K562 (cell line): Measurements from ENCODE around the gene TIGD7. TPM values are rescaled to one million over a fixed set of nuclear protein-coding genes. Genes with fewer than 3 reads are reported as not detected.

Source experiments
- ATAC-seq: fragments of 200-7000 bp; cut with Tn5 transposase; 3 replicates; pipeline ENCODE4 v1.9.1; 2020; ENCODE audit warnings: moderate library complexity
- BruUV-seq: library from RNA; stranded (reverse); fragments of 400-500 nt; replicated peaks from 2 replicates; lab custom pipeline; 2021; lab: Mats Ljungman, UMichigan
- CTCF ChIA-PET: fragments of 300-600 bp; formaldehyde crosslinking; extraction: SDS; loops from one replicate; lab custom pipeline; 2021; ENCODE audit warnings: low intra/inter-chr PET ratio; lab: Yijun Ruan, JAX
- POLR2A ChIA-PET: fragments of 300-600, 350-650 bp; sonication (Branson Sonifier 250); formaldehyde crosslinking; extraction: SDS; loops from one replicate; lab custom pipeline; 2021; ENCODE audit warnings: antibody characterized with exemption, inconsistent platforms; lab: Yijun Ruan, JAX
- DNase-seq, 4 experiments: peaks; one replicate each; pipeline versions ENCODE4 v3.0.0 to v3.0.0-alpha.2; 2011 to 2018; ENCODE audit warnings: low spot score in 3 of 4, mixed read lengths in 3 of 4; ENCODE audit errors: extremely low read depth in 1 of 4
- FAIRE-seq: peaks from 2 replicates; lab custom pipeline; 2011; peaks lifted over from hg19 to GRCh38; lab: Jason Lieb, UNC
- H2AFZ ChIP-seq: 2 replicates; pipeline ENCODE4 v1.6.0; 2011; ENCODE audit warnings: low read depth, low read length, control low read depth, inconsistent platforms
- H3K27ac ChIP-seq: fragments of 200-600 bp; 3 replicates; pipeline ENCODE4 v1.8.0; 2011; ENCODE audit warnings: low read depth, mild to moderate bottlenecking, control low read depth, inconsistent platforms, low read length, moderate library complexity, mixed read lengths; ENCODE audit errors: extremely low read depth
- H3K27me3 ChIP-seq, 2 experiments: fragments of 300-600 bp in 1 of 2; 2 replicates in 1 of 2; 3 replicates in 1 of 2; pipeline versions ENCODE4 v1.6.0 to v1.8.0; 2011; ENCODE audit warnings: inconsistent platforms in 2 of 2, low read length in 2 of 2, mild to moderate bottlenecking in 1 of 2, mixed read lengths in 1 of 2, moderate library complexity in 1 of 2; ENCODE audit not compliant: control insufficient read depth in 2 of 2, insufficient read depth in 2 of 2
- H3K36me3 ChIP-seq: fragments of 300-600 bp; 3 replicates; pipeline ENCODE4 v1.8.0; 2011; ENCODE audit warnings: mild to moderate bottlenecking, low read length, inconsistent platforms; ENCODE audit not compliant: control insufficient read depth, insufficient read depth
- H3K4me1 ChIP-seq, 2 experiments: fragments of 200-600 bp in 1 of 2; replicated peaks in 1 of 2; 2 replicates in 1 of 2; 3 replicates in 1 of 2; pipeline versions ENCODE4 v1.5.1 to v1.8.0; 2011; ENCODE audit warnings: inconsistent platforms in 2 of 2, low read length in 2 of 2, mild to moderate bottlenecking in 1 of 2, mixed read lengths in 1 of 2, moderate library complexity in 1 of 2; ENCODE audit not compliant: control insufficient read depth in 2 of 2, insufficient read depth in 2 of 2
- H3K4me2 ChIP-seq: 2 replicates; pipeline ENCODE4 v1.6.1; 2011; ENCODE audit warnings: low read length, control low read depth, inconsistent platforms, mixed read lengths; ENCODE audit not compliant: insufficient read depth
- H3K4me3 ChIP-seq: fragments of 200-600 bp; sonication (generic), shearing (Covaris generic); 2 replicates; pipeline ENCODE4 v1.5.1; 2016; ENCODE audit warnings: control low read depth, inconsistent platforms
- H3K79me2 ChIP-seq: fragments of 200-600 bp; 3 replicates; pipeline ENCODE4 v1.8.0; 2011; ENCODE audit warnings: low read length, inconsistent platforms; ENCODE audit not compliant: control insufficient read depth, insufficient read depth
- H3K9ac ChIP-seq, 2 experiments: 2 replicates each; pipeline versions ENCODE4 v1.6.0 to v1.6.1; 2011; ENCODE audit warnings: low read depth in 2 of 2, low read length in 2 of 2, control low read depth in 1 of 2, inconsistent platforms in 1 of 2, mild to moderate bottlenecking in 1 of 2, mixed read lengths in 1 of 2; ENCODE audit not compliant: insufficient read depth in 1 of 2
- H3K9me1 ChIP-seq: one replicate; pipeline ENCODE4 v1.6.0; 2011; ENCODE audit warnings: inconsistent platforms, mild to moderate bottlenecking, low read length, moderate library complexity; ENCODE audit not compliant: control insufficient read depth, insufficient read depth
- H3K9me3 ChIP-seq: replicated peaks from 2 replicates; pipeline ENCODE4 v1.5.1; 2011; ENCODE audit warnings: low read depth, low read length, inconsistent platforms; ENCODE audit not compliant: control insufficient read depth, insufficient read depth
- H4K20me1 ChIP-seq: replicated peaks from 2 replicates; pipeline ENCODE4 v1.6.1; 2011; ENCODE audit warnings: low read length, inconsistent platforms, mixed read lengths; ENCODE audit not compliant: control insufficient read depth, insufficient read depth
- ARNT ChIP-seq, 2 experiments: fragments of 450-650 bp; IDR thresholded peaks; 2 replicates each; pipeline ENCODE4 v1.6.1; 2016; ENCODE audit warnings: mild to moderate bottlenecking in 1 of 2
- BHLHE40 ChIP-seq: IDR thresholded peaks from 2 replicates; pipeline ENCODE4 v1.6.1; 2011; ENCODE audit warnings: low read length, improper control_type of control experiment
- BRD9 ChIP-seq: fragments of 450-650 bp; IDR thresholded peaks from 2 replicates; pipeline ENCODE4 v1.6.1; 2018; ENCODE audit warnings: low read depth; ENCODE audit not compliant: partially characterized antibody
- CLOCK ChIP-seq: fragments of 250-450 bp; sonication (Bioruptor Pico); IDR thresholded peaks from 2 replicates; pipeline ENCODE4 v1.4.0; 2020; ENCODE audit warnings: mild to moderate bottlenecking, moderate library complexity, borderline replicate concordance
- ESRRA ChIP-seq: fragments of 450-650 bp; IDR thresholded peaks from 2 replicates; pipeline ENCODE4 v1.6.1; 2014; ENCODE audit warnings: low read depth, mild to moderate bottlenecking, moderate library complexity, borderline replicate concordance
- GATA2 ChIP-seq: sonication (generic); formaldehyde crosslinking; IDR thresholded peaks from 2 replicates; pipeline ENCODE4 v1.4.0; 2020; ENCODE audit warnings: mild to moderate bottlenecking, missing genetic modification reagents
- MITF ChIP-seq: IDR thresholded peaks from 2 replicates; pipeline ENCODE4 v1.6.1; 2014; ENCODE audit warnings: antibody characterized with exemption
- MTA1 ChIP-seq: fragments of 450-650 bp; IDR thresholded peaks from 2 replicates; pipeline ENCODE4 v1.6.1; 2017; ENCODE audit warnings: borderline replicate concordance
- NCOR1 ChIP-seq: fragments of 450-650 bp; IDR thresholded peaks from 2 replicates; pipeline ENCODE4 v1.6.1; 2016; ENCODE audit warnings: mild to moderate bottlenecking, moderate library complexity
- PKNOX1 ChIP-seq: fragments of 450-650 bp; IDR thresholded peaks from 2 replicates; pipeline ENCODE4 v1.6.1; 2016
- RUNX1 ChIP-seq: sonication (generic); IDR thresholded peaks from 2 replicates; pipeline ENCODE4 v1.6.1; 2016; ENCODE audit warnings: antibody characterized with exemption, low read depth
- SMARCA4 ChIP-seq: fragments of 450-650 bp; IDR thresholded peaks from 2 replicates; pipeline ENCODE4 v1.6.1; 2016
- SRF ChIP-seq, 2 experiments: fragments of 250-450, 450-650 bp in 1 of 2; sonication (Bioruptor Pico) in 1 of 2; sonication (generic) in 1 of 2; formaldehyde crosslinking; IDR thresholded peaks; 2 replicates each; pipeline versions ENCODE4 v1.5.0 to v1.5.1; 2020 to 2022; ENCODE audit warnings: mild to moderate bottlenecking in 1 of 2, missing genetic modification reagents in 1 of 2
- TAF1 ChIP-seq: IDR thresholded peaks from 2 replicates; pipeline ENCODE4 v1.6.1; 2011; ENCODE audit warnings: mild to moderate bottlenecking, low read length, moderate library complexity; ENCODE audit not compliant: insufficient read depth, control insufficient read depth, severe bottlenecking; ENCODE audit errors: extremely low read depth
- TBL1XR1 ChIP-seq, 2 experiments: IDR thresholded peaks; 2 replicates each; pipeline ENCODE4 v1.6.1; 2012; ENCODE audit warnings: improper control_type of control experiment in 2 of 2, low read length in 2 of 2, mild to moderate bottlenecking in 1 of 2
- TCF3 ChIP-seq: sonication (generic); formaldehyde crosslinking; IDR thresholded peaks from 2 replicates; pipeline ENCODE4 v1.4.0; 2020; ENCODE audit warnings: mild to moderate bottlenecking, missing genetic modification reagents
- ZNF778 ChIP-seq: fragments of 450-650 bp; formaldehyde crosslinking; IDR thresholded peaks from 2 replicates; pipeline ENCODE4 v1.4.0; 2020; ENCODE audit warnings: mild to moderate bottlenecking, moderate library complexity
- WGBS: fragments of 100-300 bp; shearing (Covaris generic); methylation state at CpG from one replicate; pipeline ENCODE4 v1.1.6; 2016; ENCODE audit warnings: low coverage, mixed read lengths; ENCODE audit not compliant: insufficient coverage; ENCODE audit errors: missing lambda C conversion rate; 5-methylcytosine and 5-hydroxymethylcytosine counted together
- in situ Hi-C: fragments of 300-500 bp; cut with MboI; formaldehyde crosslinking; loops from 4 replicates; pipeline ENCODE4 v1.15.0; 2018; ENCODE audit warnings: inconsistent platforms, mixed read lengths
- intact Hi-C: fragments of 100-400 bp; cut with micrococcal nuclease; formaldehyde crosslinking; loops from 2 replicates; pipeline ENCODE4 v1.14.2; 2022
- polyA plus RNA-seq, 8 experiments: library from polyadenylated mRNA; depleted of rRNA in 4 of 8; stranded (reverse) in 5 of 8; unstranded in 3 of 8; fragments of >200 nt; fragmentation: Nextera tagmentation in 2 of 8; fragmentation: Illumina TruSeq in 1 of 8; extraction: Ambion mirVana in 2 of 8; extraction: Trizol in 1 of 8; gene quantifications; 2 replicates each; pipeline versions ENCODE4 v1.2.1 to v1.2.3, GENCODE V29; 2011 to 2014; ENCODE audit warnings: inconsistent platforms in 1 of 8, missing spikeins in 1 of 8
- total RNA-seq, 7 experiments: library from RNA; depleted of rRNA in 6 of 7; stranded (reverse); fragments of >200 nt in 6 of 7; fragmentation: Illumina TruSeq in 2 of 7; extraction: Trizol in 2 of 7; gene quantifications; 2 replicates each; pipeline versions ENCODE4 v1.2.1 to v1.2.3, GENCODE V29; 2011 to 2021; ENCODE audit warnings: low replicate concordance in 1 of 7

The TIGD7 gene
- total and polyA plus RNA-seq, 9 of the 15 experiments (the other 6 are each of a cell fraction or from before 2014, with no cell fraction given): 0.84 to 10.7 (median 6.7) TPM

- ATAC-seq: peak; percentile 96
- Histone ChIP-seq H3K9me3 (no peaks in the 10 kb centered on the region), H3K36me3 (no peaks in the 10 kb centered on the region), H3K4me3 (no peak overlapping the region), H3K79me2 (no peaks in the 10 kb centered on the region), H3K4me2 (peak overlapping the region; percentile 58), H4K20me1 (no peaks in the 10 kb centered on the region), H2AFZ (no peak overlapping the region), H3K27ac (no peak overlapping the region), H3K9me1 (peaks cover 3% of the 10 kb centered on the region), H3K27me3 (0 out of 5 replicates have a peak, but pooled peaks cover 0 to 4% of the 10 kb centered on the region in 2 experiments), H3K9ac (no peak overlapping the region), H3K4me1 (peaks cover 14 to 16% of the 10 kb centered on the region in 2 experiments)
- intact Hi-C loops (no loop called here), in situ Hi-C loops (no loop called here)
- 0% methylated on average over 4 of the region's 4 CpGs for WGBS
- no TSS peak for BruUV-seq
- FAIRE-seq: peak; percentile 96
- DNase-seq: peak; percentile 67 to 87 (median 80)
- CTCF ChIA-PET: no interaction called here
- POLR2A ChIA-PET: interaction anchor here (0.6 to 1.4 kb wide), 2 partner anchors 66 to 140 kb away, joined by 3 to 5 read pairs; no protein-coding TSS in a partner anchor
- TF ChIP-seq SMARCA4 (peak; percentile 87), TAF1 (no peak), MTA1 (peak; percentile 70; the same call in 1 of the 2 replicates), ZNF778 (CRISPR knock-in tag) (no peak), BHLHE40 (peak; percentile 98), TCF3 (peak; percentile 96), BRD9 (no peak), ESRRA (peak; percentile 93), RUNX1 (peak; percentile 80; the same call in 1 of the 2 replicates), NCOR1 (peak; percentile 93), PKNOX1 (peak; percentile 89), SRF (CRISPR knock-in tag; IDR thresholded peaks at IDR 0.05) (0 out of 4 replicates have a peak, but pooled peaks of 1 of the 2 experiments have one; percentile 48), TBL1XR1 (IDR thresholded peaks at IDR 0.05; ENCODE audit: low read length in 2 of 2) (peak in 1 of 2 experiments; percentile 97; a peak in 2 of 4 replicates), MITF (peak; percentile 91), GATA2 (CRISPR knock-in tag) (peak; percentile 69; the same call in 1 of the 2 replicates), CLOCK (CRISPR knock-in tag) (no peak), ARNT (IDR thresholded peaks at IDR 0.05) (peak; percentile 78 to 94; a peak in 3 of 4 replicates)
Measured at GRCh38 chr16:3348547-3349167, 43.4 kb upstream of the TIGD7 start.
